Osteocyte (in vitro differentiated cells): ENCODE results near the gene CIT. TPM values are rescaled to one million over a fixed set of nuclear protein-coding genes. Genes with fewer than 3 reads are reported as not detected.

ENCODE experiments used
- DNase-seq: peaks from one replicate; pipeline ENCODE4 v3.0.0; 2021; ENCODE audit warnings: mixed read lengths; ENCODE audit not compliant: unreplicated experiment; ENCODE audit errors: extremely low spot score
- H3K27ac Mint-ChIP-seq: one replicate; pipeline ENCODE4 v1.8.0; 2021; ENCODE audit warnings: mild to moderate bottlenecking, mixed read lengths; ENCODE audit not compliant: unreplicated experiment
- H3K27me3 Mint-ChIP-seq: one replicate; pipeline ENCODE4 v1.8.0; 2021; ENCODE audit warnings: mixed read lengths; ENCODE audit not compliant: unreplicated experiment
- H3K36me3 Mint-ChIP-seq: one replicate; pipeline ENCODE4 v1.8.0; 2021; ENCODE audit warnings: mixed read lengths; ENCODE audit not compliant: unreplicated experiment
- H3K4me1 Mint-ChIP-seq: one replicate; pipeline ENCODE4 v1.8.0; 2021; ENCODE audit warnings: mixed read lengths; ENCODE audit not compliant: unreplicated experiment
- H3K4me3 Mint-ChIP-seq: one replicate; pipeline ENCODE4 v1.8.0; 2021; ENCODE audit warnings: mild to moderate bottlenecking, moderate library complexity, mixed read lengths; ENCODE audit not compliant: unreplicated experiment
- H3K9me3 Mint-ChIP-seq: one replicate; pipeline ENCODE4 v1.8.0; 2021; ENCODE audit warnings: mixed read lengths; ENCODE audit not compliant: unreplicated experiment
- total RNA-seq: library from RNA; stranded (reverse); gene quantifications from 2 replicates; pipeline ENCODE4 v1.2.1, GENCODE V29; 2021
- TF ChIP-seq, protein P1 (sequence below): fragments of 200-600 bp; sonication (generic); IDR thresholded peaks from 2 replicates; pipeline ENCODE4 v1.5.0; 2021; ENCODE audit warnings: antibody characterized with exemption, mild to moderate bottlenecking, moderate library complexity

The CIT gene
- total RNA-seq, 1 donor from 2014 or later: 10.2 TPM

DNA sequence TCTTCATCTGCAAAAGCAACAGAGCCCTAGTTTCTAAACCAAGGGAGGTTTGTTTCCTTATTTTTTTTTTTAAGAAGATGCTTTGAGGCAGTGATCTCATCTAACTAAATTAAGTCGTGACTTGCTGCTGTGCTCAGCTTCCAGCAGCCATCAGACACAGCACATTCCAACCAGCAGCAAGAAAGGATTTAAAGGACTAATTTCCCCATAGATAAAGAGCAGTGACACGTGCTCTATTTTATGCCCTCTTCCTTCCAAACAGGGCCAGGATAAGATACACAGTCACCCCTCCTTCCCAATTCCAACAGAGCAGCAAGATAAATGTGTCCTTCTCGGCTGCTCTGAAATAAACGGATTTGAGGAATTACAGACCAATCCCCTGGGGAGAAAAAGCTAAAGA is 127.5 kb downstream of the CIT start:
- no peak overlapping the region for H3K27ac Mint-ChIP-seq
- H3K9me3 Mint-ChIP-seq: peaks cover 13% of the 10 kb centered on the region
- DNase-seq: no peak
- TF ChIP-seq, protein P1, sequence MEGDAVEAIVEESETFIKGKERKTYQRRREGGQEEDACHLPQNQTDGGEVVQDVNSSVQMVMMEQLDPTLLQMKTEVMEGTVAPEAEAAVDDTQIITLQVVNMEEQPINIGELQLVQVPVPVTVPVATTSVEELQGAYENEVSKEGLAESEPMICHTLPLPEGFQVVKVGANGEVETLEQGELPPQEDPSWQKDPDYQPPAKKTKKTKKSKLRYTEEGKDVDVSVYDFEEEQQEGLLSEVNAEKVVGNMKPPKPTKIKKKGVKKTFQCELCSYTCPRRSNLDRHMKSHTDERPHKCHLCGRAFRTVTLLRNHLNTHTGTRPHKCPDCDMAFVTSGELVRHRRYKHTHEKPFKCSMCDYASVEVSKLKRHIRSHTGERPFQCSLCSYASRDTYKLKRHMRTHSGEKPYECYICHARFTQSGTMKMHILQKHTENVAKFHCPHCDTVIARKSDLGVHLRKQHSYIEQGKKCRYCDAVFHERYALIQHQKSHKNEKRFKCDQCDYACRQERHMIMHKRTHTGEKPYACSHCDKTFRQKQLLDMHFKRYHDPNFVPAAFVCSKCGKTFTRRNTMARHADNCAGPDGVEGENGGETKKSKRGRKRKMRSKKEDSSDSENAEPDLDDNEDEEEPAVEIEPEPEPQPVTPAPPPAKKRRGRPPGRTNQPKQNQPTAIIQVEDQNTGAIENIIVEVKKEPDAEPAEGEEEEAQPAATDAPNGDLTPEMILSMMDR: no peak
- no peaks in the 10 kb centered on the region for H3K27me3 Mint-ChIP-seq
- peaks cover 17% of the 10 kb centered on the region for H3K36me3 Mint-ChIP-seq
- H3K4me3 Mint-ChIP-seq: no peak overlapping the region
- H3K4me1 Mint-ChIP-seq: peaks cover 4% of the 10 kb centered on the region

DNA sequence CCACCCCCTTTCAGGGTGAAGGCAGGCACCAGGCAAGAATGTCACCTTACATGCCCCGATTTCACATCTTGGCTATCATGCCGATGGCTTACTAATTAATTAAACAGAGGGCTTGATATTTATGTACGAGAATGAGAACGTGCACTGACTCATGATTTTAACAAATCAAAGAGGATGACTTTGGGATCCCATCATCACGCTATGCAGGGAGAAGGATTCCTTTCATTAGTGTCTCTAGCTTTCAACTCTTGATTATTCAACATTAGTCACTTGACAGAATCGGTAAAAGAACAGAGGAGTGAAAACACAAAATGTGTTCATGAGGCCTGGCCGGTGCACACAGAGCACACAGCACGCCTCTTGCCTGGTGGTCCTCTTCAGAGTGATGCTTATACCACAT is 128.6 kb downstream of the CIT start:
- Mint-ChIP-seq H3K4me1 (peaks cover 4% of the 10 kb centered on the region), H3K27ac (no peak overlapping the region), H3K9me3 (peaks cover 22% of the 10 kb centered on the region), H3K36me3 (peaks cover 27% of the 10 kb centered on the region), H3K27me3 (no peaks in the 10 kb centered on the region), H3K4me3 (no peak overlapping the region)
- TF ChIP-seq, protein P1: no peak
- no peak for DNase-seq

GRCh38 chr12:119746169-119746568 is 131.0 kb downstream of the CIT start:
- no peak overlapping the region for H3K27ac Mint-ChIP-seq
- TF ChIP-seq, protein P1: no peak
- no peaks in the 10 kb centered on the region for H3K27me3 Mint-ChIP-seq
- H3K36me3 Mint-ChIP-seq: peaks cover 34% of the 10 kb centered on the region
- peaks cover 22% of the 10 kb centered on the region for H3K9me3 Mint-ChIP-seq
- no peak for DNase-seq
- peaks cover 1% of the 10 kb centered on the region for H3K4me1 Mint-ChIP-seq
- no peak overlapping the region for H3K4me3 Mint-ChIP-seq

GRCh38 chr12:119744900-119745606 is 132.1 kb downstream of the CIT start:
- Mint-ChIP-seq H3K27ac (no peak overlapping the region), H3K4me3 (no peak overlapping the region), H3K9me3 (peaks cover 22% of the 10 kb centered on the region), H3K4me1 (no peaks in the 10 kb centered on the region), H3K27me3 (no peaks in the 10 kb centered on the region), H3K36me3 (peaks cover 35% of the 10 kb centered on the region)
- TF ChIP-seq, protein P1: no peak
- DNase-seq: no peak

- Mint-ChIP-seq H3K36me3 (peaks cover 35% of the 10 kb centered on the region), H3K27me3 (no peaks in the 10 kb centered on the region), H3K27ac (no peak overlapping the region), H3K4me3 (no peak overlapping the region), H3K4me1 (no peaks in the 10 kb centered on the region), H3K9me3 (peaks cover 22% of the 10 kb centered on the region)
- DNase-seq: no peak
- TF ChIP-seq, protein P1: no peak
Observed at GRCh38 chr12:119742700-119743099, 134.4 kb downstream of the CIT start.
